Measurements from ENCODE around the gene PLEKHH2.

DNA sequence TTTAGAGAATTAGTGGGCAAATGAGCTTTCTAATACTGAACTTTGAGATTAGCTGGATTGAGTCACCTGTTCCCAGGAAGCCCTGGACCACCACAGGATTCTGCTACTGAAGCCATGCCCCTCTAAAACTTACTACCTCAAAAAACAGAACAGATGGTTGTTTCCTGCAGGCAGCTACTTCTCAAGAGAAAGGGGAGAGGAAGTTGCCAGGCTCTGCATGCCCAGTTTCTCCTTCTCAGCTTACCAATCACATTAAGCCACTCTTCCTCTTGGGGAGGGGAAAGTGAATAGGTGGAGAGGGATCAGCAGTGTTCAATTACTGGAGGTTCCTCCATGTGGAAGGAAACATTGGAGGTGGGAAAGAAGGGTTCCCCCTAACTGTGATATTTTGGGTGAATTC is 64.1 kb downstream of the PLEKHH2 start:
- TF ChIP-seq POLR2AphosphoS5 (IDR thresholded peaks at IDR 0.05; ENCODE audit: borderline replicate concordance, low read depth, low read length): no peak
- TF ChIP-seq EZH2 (IDR thresholded peaks at IDR 0.05): no peak

Measured in SK-N-MC (cell line).